GM23248 (cell line): ENCODE data around the gene TRIM22. TPM values are rescaled to one million over a fixed set of nuclear protein-coding genes. Genes with fewer than 3 reads are reported as not detected.
"Not testable (repeated sequence)": the region's sequence is repeated elsewhere in the genome, so short reads cannot be mapped to it uniquely, and the experiment has no call there.

Experiments used
- DNase-seq: peaks from one replicate; pipeline ENCODE4 v3.0.0-alpha.2; 2015
- H2AFZ ChIP-seq: fragments of 200-600 bp; sonication (generic); 2 replicates; pipeline ENCODE4 v1.6.1; 2016; ENCODE audit warnings: antibody characterized with exemption
- H3F3A ChIP-seq: fragments of 200-600 bp; sonication (generic); 2 replicates; pipeline ENCODE4 v1.6.1; 2016; ENCODE audit warnings: mild to moderate bottlenecking, antibody characterized with exemption, mixed run types; ENCODE audit not compliant: insufficient read depth
- H3K27ac ChIP-seq: fragments of 200-600 bp; sonication (generic); 2 replicates; pipeline ENCODE4 v1.5.1; 2016; ENCODE audit warnings: mild to moderate bottlenecking
- H3K27me3 ChIP-seq: fragments of 200-600 bp; sonication (generic); replicated peaks from 2 replicates; pipeline ENCODE4 v1.6.1; 2016; ENCODE audit warnings: mild to moderate bottlenecking; ENCODE audit not compliant: insufficient read depth
- H3K36me3 ChIP-seq: fragments of 200-600 bp; sonication (generic); 2 replicates; pipeline ENCODE4 v1.6.1; 2016; ENCODE audit warnings: low read depth, mild to moderate bottlenecking
- H3K4me1 ChIP-seq: fragments of 200-600 bp; sonication (generic); 2 replicates; pipeline ENCODE4 v1.6.1; 2016; ENCODE audit warnings: mild to moderate bottlenecking; ENCODE audit not compliant: insufficient read depth
- H3K4me2 ChIP-seq: fragments of 200-600 bp; sonication (generic); one replicate; pipeline ENCODE4 v1.6.1; 2016; ENCODE audit warnings: mild to moderate bottlenecking; ENCODE audit not compliant: unreplicated experiment
- H3K4me3 ChIP-seq: fragments of 200-600 bp; sonication (generic); 2 replicates; pipeline ENCODE4 v1.5.1; 2016; ENCODE audit warnings: mild to moderate bottlenecking
- H3K79me2 ChIP-seq: fragments of 200-600 bp; sonication (generic); 2 replicates; pipeline ENCODE4 v1.6.1; 2016; ENCODE audit warnings: mild to moderate bottlenecking; ENCODE audit not compliant: insufficient read depth
- H3K9ac ChIP-seq: fragments of 200-600 bp; sonication (generic); 2 replicates; pipeline ENCODE4 v1.6.1; 2016; ENCODE audit warnings: mild to moderate bottlenecking
- H3K9me2 ChIP-seq: fragments of 200-600 bp; sonication (generic); 2 replicates; pipeline ENCODE4 v1.6.1; 2016; ENCODE audit warnings: mixed run types, mild to moderate bottlenecking, moderate library complexity; ENCODE audit not compliant: insufficient read depth
- H3K9me3 ChIP-seq: fragments of 200-600 bp; sonication (generic); one replicate; pipeline ENCODE4 v1.6.1; 2017; ENCODE audit warnings: low read depth
- H4K20me1 ChIP-seq: fragments of 200-600 bp; sonication (generic); 2 replicates; pipeline ENCODE4 v1.6.0; 2016; ENCODE audit not compliant: insufficient read depth
- EZH2 ChIP-seq: fragments of 200-600 bp; sonication (generic); IDR thresholded peaks from 2 replicates; pipeline ENCODE4 v1.6.1; 2018; ENCODE audit warnings: antibody characterized with exemption, mild to moderate bottlenecking; ENCODE audit not compliant: insufficient read depth, poor library complexity, severe bottlenecking
- EZH2phosphoT487 ChIP-seq: fragments of 200-600 bp; sonication (generic); IDR thresholded peaks from 2 replicates; pipeline ENCODE4 v1.6.1; 2018; ENCODE audit warnings: antibody characterized with exemption, moderate library complexity, mild to moderate bottlenecking, low read depth; ENCODE audit not compliant: insufficient read depth
- WGBS, 2 experiments: methylation state at CpG; one replicate each; pipeline ENCODE4 v1.1.6; 2015 to 2017; ENCODE audit warnings: low lambda C conversion rate in 2 of 2, low coverage in 1 of 2; ENCODE audit errors: missing lambda C conversion rate in 2 of 2; 5-methylcytosine and 5-hydroxymethylcytosine counted together
- in situ Hi-C: fragments of 300-500 bp; cut with MboI; formaldehyde crosslinking; loops from 2 replicates; pipeline ENCODE4 v1.15.0; 2020
- polyA plus RNA-seq: library from polyadenylated mRNA; unstranded; fragments of >200 nt; fragmentation: Nextera tagmentation; extraction: Ambion mirVana; gene quantifications from 2 replicates; pipeline ENCODE4 v1.2.1, GENCODE V29; 2016
- total RNA-seq: library from RNA; depleted of rRNA; stranded (reverse); fragments of >200 nt; shearing (Covaris generic); gene quantifications from 2 replicates; pipeline ENCODE4 v1.2.3, GENCODE V29; 2014

Gene TRIM22
- total and polyA plus RNA-seq, 2 experiments from 2014 or later, result 50.2 to 58.4 TPM

DNA sequence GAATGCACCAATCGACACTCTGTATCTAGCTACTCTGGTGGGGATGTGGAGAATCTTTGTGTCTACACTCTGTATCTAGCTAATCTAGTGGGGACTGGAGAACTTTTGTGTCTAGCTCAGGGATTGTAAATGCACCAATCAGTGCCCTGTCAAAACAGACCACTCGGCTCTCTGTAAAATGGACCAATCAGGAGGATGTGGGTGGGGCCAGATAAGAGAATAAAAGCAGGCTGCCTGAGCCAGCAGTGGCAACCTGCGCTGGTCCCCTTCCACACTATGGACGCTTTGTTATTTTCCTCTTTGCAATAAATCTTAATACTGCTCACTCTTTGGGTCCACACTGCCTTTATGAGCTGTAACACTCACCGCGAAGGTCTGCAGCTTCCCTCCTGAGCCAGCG, 6.0 kb upstream of the TRIM22 start:
- not testable (repeated sequence) for H3K4me1 ChIP-seq, H3K9me3 ChIP-seq, H3K9me2 ChIP-seq, H4K20me1 ChIP-seq, H2AFZ ChIP-seq, H3K4me2 ChIP-seq, DNase-seq, H3K36me3 ChIP-seq, H3F3A ChIP-seq, H3K27me3 ChIP-seq
- Histone ChIP-seq H3K9ac (peak overlapping the region; percentile 98), H3K4me3 (0 out of 2 replicates have a peak overlapping the region, but pooled peaks have one; percentile 79), H3K79me2 (peaks cover 37% of the 10 kb centered on the region), H3K27ac (peak overlapping the region; percentile 99)
- in situ Hi-C loops, result loop anchor here (25.0 kb wide), 1 partner anchor 654 kb away; no protein-coding TSS in a partner anchor
- 77 to 92% methylated on average over 6 to 7 of the region's 7 CpGs for WGBS, 2 experiments

DNA sequence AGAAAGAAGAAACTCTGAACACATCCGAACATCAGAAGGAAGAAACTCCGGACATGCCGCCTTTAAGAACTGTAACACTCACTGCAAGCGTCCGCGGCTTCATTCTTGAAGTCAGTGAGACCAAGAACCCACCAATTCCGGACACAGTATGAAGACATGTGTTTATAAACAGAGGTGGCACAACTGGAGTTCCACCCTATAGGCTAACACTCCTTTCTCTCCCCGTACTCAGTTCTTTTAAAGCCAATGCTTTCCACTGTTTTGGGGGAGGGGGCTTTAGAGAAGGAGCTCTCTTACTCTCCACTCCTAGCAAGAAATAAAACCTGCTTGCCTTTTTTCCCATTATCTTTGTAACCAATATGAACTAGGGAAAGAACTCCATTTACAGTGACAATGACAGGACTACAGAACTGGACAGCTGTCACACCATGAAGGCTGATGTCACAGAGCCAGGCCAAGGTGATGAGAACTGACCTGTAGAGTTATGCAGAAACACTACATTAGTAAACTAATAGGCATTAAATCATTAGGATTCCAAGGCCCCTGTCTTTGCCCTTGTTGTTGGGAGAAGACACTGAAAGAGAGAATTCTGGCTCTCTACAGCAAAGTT, 5.4 kb upstream of the TRIM22 start:
- no peaks in the 10 kb centered on the region for H3K9me3 ChIP-seq
- H3K36me3 ChIP-seq, result no peaks in the 10 kb centered on the region
- peak overlapping the region; percentile 79 for H3K4me3 ChIP-seq
- H3K9me2 ChIP-seq, result no peaks in the 10 kb centered on the region
- H3K4me1 ChIP-seq, result peaks cover 14% of the 10 kb centered on the region
- peaks cover 12% of the 10 kb centered on the region for H3F3A ChIP-seq
- H3K4me2 ChIP-seq, result peak overlapping the region; percentile 99
- peak overlapping the region; percentile 98 for H3K9ac ChIP-seq
- peaks cover 37% of the 10 kb centered on the region for H3K79me2 ChIP-seq
- H4K20me1 ChIP-seq, result no peaks in the 10 kb centered on the region
- 65 to 72% methylated on average over 8 of the region's 8 CpGs for WGBS, 2 experiments
- TF ChIP-seq EZH2phosphoT487, result no peak
- no peak for TF ChIP-seq EZH2
- in situ Hi-C loops, result loop anchor here (25.0 kb wide), 1 partner anchor 653 kb away; no protein-coding TSS in a partner anchor
- H2AFZ ChIP-seq, result peak overlapping the region; percentile 70
- H3K27me3 ChIP-seq, result no peaks in the 10 kb centered on the region
- peak overlapping the region; percentile 99 for H3K27ac ChIP-seq
- peak; percentile 7 for DNase-seq

DNA sequence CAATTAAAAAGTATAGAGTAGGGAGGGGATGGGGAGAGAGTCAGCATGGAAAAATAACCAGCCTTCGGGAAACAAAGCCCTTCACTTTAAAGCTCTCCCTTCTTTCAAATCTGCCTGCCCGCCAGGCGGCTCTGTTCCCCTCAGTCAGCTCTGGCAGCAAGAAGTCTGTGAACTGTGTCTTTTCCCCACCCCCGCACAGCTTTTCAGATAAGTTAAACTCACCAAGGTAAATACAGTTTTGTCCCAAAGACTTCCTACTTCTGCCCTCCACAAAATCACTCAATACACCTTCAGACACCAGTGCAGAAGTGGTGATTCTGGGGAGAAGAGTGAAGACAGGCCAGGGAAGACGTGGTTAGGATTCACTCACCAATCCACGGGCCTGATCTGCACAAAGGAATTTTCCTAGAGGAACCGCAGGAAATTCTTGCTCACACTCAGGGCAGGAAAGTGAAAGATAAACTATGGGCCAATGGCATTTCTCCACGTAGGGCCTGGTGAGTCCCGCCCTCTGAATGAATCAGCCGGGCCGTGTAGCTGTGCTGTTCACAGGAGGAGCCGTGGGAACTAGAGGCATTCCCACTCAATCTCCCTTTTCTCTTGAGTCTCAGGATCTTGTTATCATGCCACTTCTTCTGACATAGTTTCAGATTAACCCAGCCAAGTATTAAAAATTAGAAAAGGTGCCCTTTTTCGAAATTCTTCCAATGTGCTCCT, 4.8 kb upstream of the TRIM22 start, which contains the start of gene TRIM5:
Gene TRIM5 (minus strand): TSS at position 429 of the 717 bp plus-strand sequence. CDS start 4,897 bp downstream, outside the sequence.
- H3K4me1 ChIP-seq, result peaks cover 16% of the 10 kb centered on the region
- peaks cover 37% of the 10 kb centered on the region for H3K79me2 ChIP-seq
- no peaks in the 10 kb centered on the region for H3K36me3 ChIP-seq
- peak within 1 kb of the TSS; percentile 98 for H3K9ac ChIP-seq
- H3K27me3 ChIP-seq, result no peaks in the 10 kb centered on the region
- peak within 1 kb of the TSS; percentile 70 for H2AFZ ChIP-seq
- in situ Hi-C loops, result loop anchor here (25.0 kb wide), 1 partner anchor 652 kb away; no protein-coding TSS in a partner anchor
- H3K4me2 ChIP-seq, result peak within 1 kb of the TSS; percentile 99
- TF ChIP-seq EZH2 (no peak), EZH2phosphoT487 (no peak)
- H3K9me2 ChIP-seq, result no peaks in the 10 kb centered on the region
- WGBS, 2 experiments, result 1% methylated on average over 13 of the region's 13 CpGs
- H4K20me1 ChIP-seq, result no peaks in the 10 kb centered on the region
- peak within 1 kb of the TSS; percentile 79 for H3K4me3 ChIP-seq
- H3K9me3 ChIP-seq, result no peaks in the 10 kb centered on the region
- H3K27ac ChIP-seq, result peak within 1 kb of the TSS; percentile 99
- H3F3A ChIP-seq, result peaks cover 16% of the 10 kb centered on the region
- peak; percentile 99 for DNase-seq

DNA sequence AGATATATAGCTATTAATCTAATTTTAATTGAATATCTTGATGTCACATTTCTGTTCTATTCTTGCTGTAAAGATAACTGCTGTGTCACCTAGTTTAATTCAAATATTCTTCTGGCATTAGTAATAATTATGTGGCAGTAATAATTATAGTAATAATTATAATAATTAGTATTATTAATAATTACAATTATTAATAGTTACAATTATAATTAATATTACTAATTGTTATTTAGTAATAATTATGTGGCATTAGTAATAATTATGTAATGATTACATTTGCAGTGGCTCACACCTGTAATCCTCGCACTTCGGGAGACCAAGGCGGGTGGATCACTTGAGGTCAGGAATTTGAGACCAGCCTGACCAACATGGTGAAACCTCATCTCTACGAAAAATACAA, 3.2 kb upstream of the TRIM22 start:
- Histone ChIP-seq H3K9me3 (no peaks in the 10 kb centered on the region), H3K9me2 (no peaks in the 10 kb centered on the region), H3F3A (peaks cover 16% of the 10 kb centered on the region), H3K79me2 (peaks cover 36% of the 10 kb centered on the region), H3K36me3 (no peaks in the 10 kb centered on the region), H4K20me1 (no peaks in the 10 kb centered on the region), H3K27ac (no peak overlapping the region), H3K27me3 (no peaks in the 10 kb centered on the region), H3K9ac (no peak overlapping the region), H3K4me1 (peaks cover 21% of the 10 kb centered on the region), H3K4me3 (no peak overlapping the region), H2AFZ (no peak overlapping the region), H3K4me2 (no peak overlapping the region)
- in situ Hi-C loops, result loop anchor here (25.0 kb wide), 1 partner anchor 651 kb away; no protein-coding TSS in a partner anchor
- TF ChIP-seq EZH2phosphoT487 (no peak), EZH2 (no peak)
- DNase-seq, result no peak
- 94 to 95% methylated on average over 4 of the region's 4 CpGs for WGBS, 2 experiments
